Mammary epithelial cell (primary cell): ENCODE measurements around the gene ABITRAM.

ENCODE experiments used
- EZH2 ChIP-seq: IDR thresholded peaks from 2 replicates; pipeline ENCODE4 v1.6.1; 2012; ENCODE audit warnings: low read length, inconsistent platforms, borderline replicate concordance
- TF ChIP-seq, protein P1 (sequence below), 2 donors: IDR thresholded peaks in 1 of 2; conservative IDR thresholded peaks in 1 of 2; 2 replicates each; pipeline ENCODE4 v1.5.1; 2011 to 2012; ENCODE audit warnings: inconsistent platforms in 2 of 2, low read length in 2 of 2, mild to moderate bottlenecking in 2 of 2, control low read depth in 1 of 2, low read depth in 1 of 2; ENCODE audit not compliant: insufficient read depth in 1 of 2; ENCODE audit errors: extremely low read depth in 1 of 2

- TF ChIP-seq, protein P1, sequence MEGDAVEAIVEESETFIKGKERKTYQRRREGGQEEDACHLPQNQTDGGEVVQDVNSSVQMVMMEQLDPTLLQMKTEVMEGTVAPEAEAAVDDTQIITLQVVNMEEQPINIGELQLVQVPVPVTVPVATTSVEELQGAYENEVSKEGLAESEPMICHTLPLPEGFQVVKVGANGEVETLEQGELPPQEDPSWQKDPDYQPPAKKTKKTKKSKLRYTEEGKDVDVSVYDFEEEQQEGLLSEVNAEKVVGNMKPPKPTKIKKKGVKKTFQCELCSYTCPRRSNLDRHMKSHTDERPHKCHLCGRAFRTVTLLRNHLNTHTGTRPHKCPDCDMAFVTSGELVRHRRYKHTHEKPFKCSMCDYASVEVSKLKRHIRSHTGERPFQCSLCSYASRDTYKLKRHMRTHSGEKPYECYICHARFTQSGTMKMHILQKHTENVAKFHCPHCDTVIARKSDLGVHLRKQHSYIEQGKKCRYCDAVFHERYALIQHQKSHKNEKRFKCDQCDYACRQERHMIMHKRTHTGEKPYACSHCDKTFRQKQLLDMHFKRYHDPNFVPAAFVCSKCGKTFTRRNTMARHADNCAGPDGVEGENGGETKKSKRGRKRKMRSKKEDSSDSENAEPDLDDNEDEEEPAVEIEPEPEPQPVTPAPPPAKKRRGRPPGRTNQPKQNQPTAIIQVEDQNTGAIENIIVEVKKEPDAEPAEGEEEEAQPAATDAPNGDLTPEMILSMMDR (conservative IDR thresholded peaks at IDR 0.05 in 1 of 2, IDR thresholded peaks at IDR 0.05 in 1 of 2; ENCODE audit: extremely low read depth in 1 of 2, insufficient read depth in 1 of 2, low read depth in 1 of 2, low read length in 2 of 2), result no peak
- TF ChIP-seq EZH2, result no peak
Observed at GRCh38 chr9:108967916-108968315, 33.7 kb downstream of the ABITRAM start.
